ENCODE data around the gene BCAS3.

The BCAS3 gene

GRCh38 chr17:61251939-61252865 is 574.6 kb downstream of the BCAS3 start:
- DNase-seq (ENCODE audit: low read depth in 2 of 2): no peak

GRCh38 chr17:61253362-61253761 is 575.7 kb downstream of the BCAS3 start:
- DNase-seq (ENCODE audit: low read depth in 2 of 2): no peak

- DNase-seq (ENCODE audit: low read depth in 2 of 2): no peak
Observed at GRCh38 chr17:61253937-61254574, 576.4 kb downstream of the BCAS3 start.

DNA sequence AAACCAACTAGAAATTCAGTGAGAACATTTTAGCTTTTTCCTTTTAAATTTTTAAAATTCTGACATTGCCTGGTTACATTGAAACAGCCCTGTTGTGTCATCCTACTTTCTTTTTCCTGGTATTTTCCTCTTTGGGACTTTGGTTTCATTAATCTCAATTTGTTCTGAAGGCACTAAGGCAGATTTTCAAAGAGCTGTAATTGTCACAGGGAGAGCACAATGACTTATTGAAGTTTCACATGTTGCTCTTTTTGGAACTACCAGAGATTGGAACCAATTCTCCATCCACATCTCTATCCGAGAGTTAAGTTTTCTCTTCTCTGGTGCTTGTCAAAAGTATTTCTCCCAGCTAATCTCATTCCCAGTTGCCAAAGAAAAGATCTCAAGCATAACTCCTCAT is 577.3 kb downstream of the BCAS3 start:
- DNase-seq (ENCODE audit: low read depth in 2 of 2): no peak

- DNase-seq (ENCODE audit: low read depth in 2 of 2): no peak
Observed at GRCh38 chr17:61255647-61256046, 578.0 kb downstream of the BCAS3 start.

DNA sequence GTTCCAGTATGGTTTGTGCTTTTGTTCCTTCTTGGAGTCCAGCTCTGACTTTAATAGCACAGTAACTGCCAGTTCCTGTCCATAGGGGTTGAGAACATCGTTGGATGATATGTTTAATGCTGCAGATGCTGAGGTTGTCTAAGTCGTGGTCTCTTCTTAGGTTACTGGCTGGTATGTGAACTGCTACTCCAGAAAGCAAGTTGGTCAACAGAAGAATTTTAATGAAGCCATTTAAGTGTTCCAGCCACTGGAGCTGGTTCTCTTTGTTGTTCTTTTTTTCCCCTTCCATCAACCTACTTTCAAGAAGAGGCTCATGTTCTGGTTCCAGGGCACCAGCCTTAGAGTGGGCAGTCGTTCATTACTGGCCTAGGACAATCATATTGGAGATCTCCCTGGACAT is 581.7 kb downstream of the BCAS3 start:
- no peak for DNase-seq (ENCODE audit: low read depth in 2 of 2)

DNA sequence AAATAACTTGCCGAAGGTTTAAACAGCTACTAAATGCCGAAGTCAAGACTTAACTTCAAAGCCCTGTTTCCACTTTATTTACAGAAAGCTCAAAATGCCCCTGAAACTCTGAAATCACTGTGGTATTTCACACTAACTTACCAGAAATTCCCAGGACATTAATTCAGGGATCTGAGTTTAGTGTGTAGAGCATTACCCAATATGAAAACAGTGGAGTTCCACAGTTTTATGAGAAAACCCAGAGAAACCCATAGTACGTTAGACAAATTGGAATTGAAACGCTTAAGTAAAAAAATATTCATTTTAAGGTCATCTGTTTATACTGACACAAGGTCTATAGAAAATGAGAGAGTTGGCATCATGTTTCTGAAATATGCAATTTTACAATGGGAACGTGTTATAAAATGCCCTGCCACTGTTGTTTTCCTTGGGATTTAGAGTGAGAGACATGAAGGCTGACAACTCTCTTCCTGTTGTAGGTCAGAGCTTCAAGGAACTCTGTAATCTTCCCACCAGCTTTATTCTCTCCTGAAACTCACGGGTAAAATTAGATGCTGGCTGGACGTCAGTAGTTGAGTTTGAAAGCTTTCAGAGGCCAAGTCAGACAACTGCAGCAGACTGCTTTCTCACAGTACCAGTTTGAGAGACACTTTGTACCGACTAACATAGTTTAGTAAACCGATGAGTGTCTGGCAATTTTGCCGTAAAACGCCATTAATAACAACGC is 582.6 kb downstream of the BCAS3 start:
- DNase-seq (ENCODE audit: low read depth in 2 of 2): no peak

DNA sequence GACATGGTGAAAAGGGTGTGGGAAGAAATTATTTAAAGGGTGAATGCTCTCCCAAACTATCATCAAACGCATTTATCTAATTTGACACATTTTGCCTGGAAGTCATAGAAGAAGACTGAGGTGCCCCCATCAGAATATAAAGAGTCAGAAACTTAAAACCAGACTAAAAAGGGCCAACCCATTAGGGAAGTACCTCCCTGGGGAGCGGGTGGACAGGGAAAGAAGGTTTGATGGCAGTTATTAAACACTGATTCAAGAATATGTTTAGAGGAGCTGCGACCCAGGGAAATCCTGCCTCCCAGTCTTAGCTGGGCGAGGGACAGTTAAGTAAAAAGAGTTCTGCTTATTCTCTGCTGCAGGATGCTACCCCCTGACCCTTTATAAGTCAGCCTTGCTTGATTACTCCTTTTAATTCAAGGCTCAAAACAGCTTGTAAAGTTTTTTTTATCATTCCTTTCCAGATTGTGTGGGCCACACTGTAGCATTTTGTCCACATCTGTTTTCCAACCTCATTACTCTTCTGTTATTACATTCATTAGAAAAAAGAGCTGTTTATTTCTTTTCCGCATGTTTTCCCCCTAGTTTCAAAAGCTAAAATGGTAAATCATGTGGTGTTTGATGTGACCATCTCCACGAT is 583.5 kb downstream of the BCAS3 start:
- no peak for DNase-seq (ENCODE audit: low read depth in 2 of 2)

DNA sequence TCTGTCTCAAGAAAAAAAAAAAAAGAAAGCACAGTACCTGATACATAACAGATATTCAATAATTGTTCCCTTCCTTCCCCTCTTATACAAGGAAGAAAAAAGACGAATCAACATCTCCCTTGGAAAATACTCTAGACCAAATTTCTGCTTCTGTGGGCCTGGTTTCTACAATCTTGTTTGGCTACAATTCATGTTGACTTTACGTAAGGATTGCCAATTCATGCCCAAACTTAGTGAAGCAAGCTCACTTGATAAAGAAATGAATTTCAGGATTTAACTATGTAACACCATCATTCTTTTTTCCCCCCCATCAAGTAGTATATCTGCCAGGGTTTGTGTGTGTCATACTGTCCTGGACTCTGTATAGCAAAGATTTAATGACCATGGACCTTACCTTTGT is 587.7 kb downstream of the BCAS3 start:
- no peak for DNase-seq (ENCODE audit: low read depth in 2 of 2)

GRCh38 chr17:61267847-61268246 is 590.2 kb downstream of the BCAS3 start:
- DNase-seq (ENCODE audit: low read depth in 2 of 2): no peak

- DNase-seq (ENCODE audit: low read depth in 2 of 2): no peak
Observed at GRCh38 chr17:61275395-61275794, 597.7 kb downstream of the BCAS3 start.

DNA sequence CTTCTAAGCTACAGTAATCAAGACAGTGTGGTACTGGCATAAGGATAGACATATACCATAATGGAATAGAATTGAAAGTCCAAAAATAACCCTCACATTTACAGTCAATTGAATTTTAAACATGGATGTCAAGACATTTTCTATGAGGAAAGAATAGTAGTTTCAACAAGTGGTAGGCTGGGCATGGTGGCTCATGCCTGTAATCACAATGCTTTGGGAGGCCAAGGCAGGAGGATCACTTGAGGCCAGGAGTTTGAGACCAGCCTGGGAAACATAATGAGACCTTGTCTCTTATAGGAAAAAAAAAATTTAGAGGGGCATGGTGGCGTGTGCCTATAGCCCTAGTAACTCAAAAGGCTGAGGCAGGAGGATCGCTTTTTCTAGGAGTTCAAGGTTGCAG is 599.2 kb downstream of the BCAS3 start:
- no peak for DNase-seq (ENCODE audit: low read depth in 2 of 2)

DNA sequence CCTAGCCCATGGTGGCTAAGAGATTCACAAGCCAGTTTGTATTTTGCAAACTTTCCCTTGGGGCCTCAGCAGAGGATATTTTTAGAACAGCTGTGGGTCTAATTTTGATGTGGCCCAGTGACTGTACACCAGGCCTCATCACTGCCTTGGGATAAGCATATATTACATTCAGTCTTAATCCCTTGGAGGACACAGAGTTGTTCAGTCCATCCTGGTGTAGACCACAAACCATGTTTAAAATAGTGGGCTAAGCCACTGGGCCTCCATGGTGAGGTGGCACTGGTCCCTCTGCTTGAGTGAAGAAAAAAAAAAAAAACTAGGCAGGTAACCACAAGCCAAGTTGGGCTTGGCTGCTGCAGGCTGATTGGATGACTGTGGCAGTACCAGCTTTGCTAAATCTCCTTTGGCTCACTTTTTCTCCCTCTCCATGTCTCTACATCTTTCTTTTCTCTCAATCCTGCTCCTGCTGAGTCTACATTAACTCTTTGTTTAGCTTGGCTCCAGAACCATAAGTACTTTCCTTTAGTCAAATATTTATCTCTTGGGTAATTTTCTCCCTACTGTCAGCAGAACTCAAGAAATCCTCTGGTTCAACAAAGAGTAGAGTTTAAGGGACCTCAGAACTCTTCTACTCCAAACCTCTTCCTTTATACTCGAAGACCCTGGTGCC is 602.0 kb downstream of the BCAS3 start:
- DNase-seq (ENCODE audit: low read depth in 2 of 2): no peak

DNA sequence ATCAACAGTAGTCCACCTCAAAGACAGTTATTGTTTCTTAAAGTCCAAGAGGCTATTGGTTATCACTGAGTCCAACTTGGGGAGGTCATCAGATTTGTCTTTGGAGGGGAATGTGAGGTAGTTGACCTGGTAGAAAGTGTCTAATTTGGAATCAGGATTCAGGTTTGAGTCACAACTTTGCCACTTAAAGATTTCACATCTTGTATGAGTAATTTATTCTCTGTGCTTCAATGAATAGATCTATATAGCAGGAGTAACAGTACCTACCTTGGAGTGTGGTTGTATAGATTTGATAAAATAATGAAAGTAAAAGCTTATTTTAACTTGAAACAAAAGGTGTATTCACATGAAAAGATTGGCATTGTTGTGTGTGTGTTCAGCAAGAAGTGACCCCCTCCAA is 602.7 kb downstream of the BCAS3 start:
- DNase-seq (ENCODE audit: low read depth in 2 of 2): no peak

- no peak for DNase-seq (ENCODE audit: low read depth in 2 of 2)
Observed at GRCh38 chr17:61280851-61281250, 603.2 kb downstream of the BCAS3 start.

GRCh38 chr17:61282377-61282776 is 604.7 kb downstream of the BCAS3 start:
- no peak for DNase-seq (ENCODE audit: low read depth in 2 of 2)

DNA sequence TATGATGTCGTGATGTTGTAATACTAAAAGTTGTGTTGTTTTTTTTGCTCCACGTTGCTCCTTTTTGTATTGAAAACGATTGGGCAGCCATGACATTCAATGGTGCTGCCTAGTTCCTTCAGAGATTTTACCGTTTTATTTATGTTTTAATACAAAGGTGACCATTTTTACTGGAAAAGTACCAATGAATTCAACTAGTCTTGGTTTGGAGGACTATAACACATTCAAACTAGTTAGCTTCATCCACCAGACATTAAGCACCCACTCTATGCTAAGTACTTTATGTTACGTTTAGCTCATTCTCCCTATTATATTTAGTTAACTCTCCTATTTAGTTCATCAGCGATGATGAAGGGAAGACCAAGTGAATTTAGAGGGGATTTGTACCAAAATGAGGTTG is 605.4 kb downstream of the BCAS3 start:
- DNase-seq (ENCODE audit: low read depth in 2 of 2): no peak

- DNase-seq (ENCODE audit: low read depth in 2 of 2): no peak
Observed at GRCh38 chr17:61284174-61284573, 606.5 kb downstream of the BCAS3 start.

GRCh38 chr17:61284746-61285145 is 607.1 kb downstream of the BCAS3 start:
- DNase-seq (ENCODE audit: low read depth in 2 of 2): no peak

DNA sequence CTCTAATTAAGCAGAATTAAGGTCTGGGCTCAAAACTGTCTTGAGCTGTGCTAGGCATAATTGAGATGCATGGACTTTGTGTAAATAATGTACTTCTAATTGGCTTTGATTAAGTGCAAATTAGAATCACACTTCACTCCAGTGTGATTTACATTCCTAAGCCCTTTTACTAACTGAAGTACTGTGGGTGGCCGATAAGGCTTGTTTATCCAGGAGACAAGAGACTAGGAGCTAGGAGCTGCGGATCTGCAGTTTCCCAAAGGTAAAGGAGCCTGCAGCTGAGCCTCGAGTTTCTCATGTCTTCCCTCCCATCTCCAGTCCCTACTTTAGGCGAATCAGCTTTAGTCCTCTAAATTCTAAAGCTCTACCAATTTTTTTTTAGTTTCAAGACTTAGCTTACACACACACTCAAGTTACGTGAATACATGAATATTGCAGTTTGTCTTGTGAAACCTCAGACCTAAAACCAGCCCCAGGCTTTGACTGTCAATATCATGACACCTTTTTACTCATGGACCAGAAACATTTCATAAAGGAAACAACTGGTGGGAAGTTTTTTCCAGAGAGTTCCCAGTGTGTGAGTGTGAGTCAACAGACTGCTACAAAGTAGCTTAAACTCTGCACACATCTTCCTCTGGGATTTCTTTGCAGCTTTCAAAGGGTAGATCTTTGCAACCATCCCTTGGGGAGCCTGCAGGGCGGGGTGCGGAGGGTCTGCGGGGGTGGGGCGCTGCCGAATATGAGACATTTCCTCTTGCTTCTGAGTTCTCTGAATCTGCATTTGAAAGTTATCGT is 608.1 kb downstream of the BCAS3 start:
- DNase-seq (ENCODE audit: low read depth in 2 of 2): peak in 1 of 2 donors; percentile 5

DNA sequence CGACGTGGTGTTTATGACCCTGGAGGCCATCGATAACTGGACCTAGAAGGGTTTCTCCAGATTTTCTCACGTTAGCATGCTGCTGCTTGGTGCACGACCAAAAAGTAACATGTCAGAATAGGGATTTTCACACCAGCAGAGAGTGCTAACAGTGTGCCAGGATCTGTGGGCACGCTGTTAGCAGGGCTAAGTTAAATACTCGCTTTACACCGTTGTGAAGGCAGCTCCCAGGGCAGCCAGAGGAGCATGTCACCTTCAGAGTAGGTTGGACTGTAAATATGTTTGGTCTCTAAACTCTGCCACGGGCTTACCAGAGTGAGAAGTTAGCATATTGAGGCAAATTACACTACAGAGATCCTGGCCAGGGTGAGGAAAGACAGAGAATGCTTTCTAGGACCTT is 608.8 kb downstream of the BCAS3 start:
- no peak for DNase-seq (ENCODE audit: low read depth in 2 of 2)
